T1000 (cell line): Measurements from ENCODE around the gene PTPN14.

Experiments
- DNase-seq: peaks from one replicate; lab custom pipeline; 2025; ENCODE audit warnings: mixed read lengths; lab: John Stamatoyannopoulos, UW

Gene PTPN14

DNA sequence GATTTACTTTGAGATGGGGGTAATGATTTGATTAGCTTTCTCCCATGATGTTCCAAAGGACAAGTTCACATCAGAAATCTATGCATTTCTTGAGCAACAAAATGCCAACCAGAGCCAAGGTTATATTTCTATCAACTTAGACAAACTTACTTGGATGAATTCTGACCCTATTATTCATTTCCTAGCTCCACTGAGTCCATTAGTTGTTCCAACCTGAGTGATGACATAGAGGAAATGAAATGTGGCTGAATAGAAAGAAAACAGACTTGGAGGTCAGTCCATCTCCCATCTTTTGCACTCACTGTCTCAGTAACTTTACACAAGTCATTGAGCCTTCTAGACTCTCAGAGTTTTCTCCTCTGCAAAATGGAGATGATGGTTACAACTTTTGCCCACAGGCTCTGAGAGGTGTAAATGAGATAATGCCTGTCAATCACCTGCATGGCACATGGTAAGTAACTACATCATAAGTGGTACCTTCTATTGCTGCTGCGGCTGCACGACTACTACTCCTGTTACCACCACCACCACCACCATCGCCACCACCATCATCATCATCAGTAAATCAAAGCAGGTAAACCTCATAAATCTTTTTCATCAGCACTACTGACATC is 98.2 kb downstream of the PTPN14 start:
- DNase-seq, result no peak

DNA sequence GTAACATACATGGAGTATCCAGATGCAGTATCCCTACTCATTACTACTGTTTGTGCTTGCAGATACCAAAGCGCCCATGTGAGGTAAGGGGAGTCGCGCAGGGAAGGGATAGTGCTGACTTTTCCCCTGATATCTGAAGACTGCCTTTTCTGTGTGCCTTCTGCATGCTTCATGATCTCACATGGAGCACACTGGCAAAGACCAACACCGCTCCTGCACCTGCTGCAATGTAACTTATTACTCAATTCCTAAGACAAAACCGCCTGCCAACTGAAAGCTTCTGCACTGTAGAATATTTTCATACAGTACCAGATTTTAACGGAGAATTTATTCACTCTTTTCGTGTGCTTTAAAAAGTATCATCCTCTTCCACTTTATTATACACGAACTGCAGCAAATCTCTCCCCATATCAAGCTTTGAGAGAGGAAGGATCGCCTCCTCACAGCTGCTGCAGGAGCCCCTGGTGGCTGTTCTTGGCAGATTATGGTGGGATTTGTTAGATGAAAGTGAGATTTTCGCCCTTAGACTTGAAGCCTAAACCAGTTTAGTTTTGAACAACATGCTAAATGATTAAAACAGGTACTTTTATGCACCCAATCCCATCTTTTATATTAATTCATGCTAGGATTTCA is 99.1 kb downstream of the PTPN14 start:
- no peak for DNase-seq

DNA sequence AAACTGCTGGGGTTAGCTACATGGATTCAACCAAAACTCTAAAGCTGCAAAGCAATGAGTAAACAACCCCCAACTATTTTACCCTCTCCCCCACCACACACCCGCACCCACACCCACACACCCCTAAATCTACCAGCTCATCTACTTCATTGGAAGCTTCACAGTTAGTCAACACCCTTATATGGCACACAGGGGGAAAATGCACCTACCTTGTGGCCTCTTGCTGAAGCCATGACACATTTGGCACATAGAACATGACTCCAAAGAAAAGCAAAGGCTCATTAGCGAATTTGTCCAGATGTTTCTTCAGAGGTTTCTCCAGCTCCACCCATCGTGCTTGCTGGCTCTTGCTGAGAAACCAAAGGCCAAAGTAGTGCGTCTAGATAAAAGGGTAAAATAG is 99.8 kb downstream of the PTPN14 start:
- DNase-seq, result no peak

DNA sequence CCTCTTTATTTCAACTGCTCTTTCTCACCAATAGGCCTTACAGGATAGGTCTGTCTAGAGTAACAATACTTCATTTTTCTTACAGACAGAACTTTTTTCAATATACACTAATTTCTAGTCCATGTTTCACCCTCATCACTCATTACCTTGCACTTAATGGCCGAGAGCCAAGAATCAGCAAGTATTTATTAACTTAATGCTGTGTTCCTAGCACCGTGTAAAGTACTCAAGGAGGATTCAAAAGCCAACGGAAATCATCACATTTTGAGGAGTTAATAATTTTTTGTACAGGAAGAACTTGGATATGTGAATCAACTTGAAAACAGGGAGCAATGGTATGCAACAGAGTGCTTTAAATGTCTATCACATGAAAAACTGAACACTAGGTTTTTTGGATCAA is 102.0 kb downstream of the PTPN14 start:
- DNase-seq, result no peak

DNA sequence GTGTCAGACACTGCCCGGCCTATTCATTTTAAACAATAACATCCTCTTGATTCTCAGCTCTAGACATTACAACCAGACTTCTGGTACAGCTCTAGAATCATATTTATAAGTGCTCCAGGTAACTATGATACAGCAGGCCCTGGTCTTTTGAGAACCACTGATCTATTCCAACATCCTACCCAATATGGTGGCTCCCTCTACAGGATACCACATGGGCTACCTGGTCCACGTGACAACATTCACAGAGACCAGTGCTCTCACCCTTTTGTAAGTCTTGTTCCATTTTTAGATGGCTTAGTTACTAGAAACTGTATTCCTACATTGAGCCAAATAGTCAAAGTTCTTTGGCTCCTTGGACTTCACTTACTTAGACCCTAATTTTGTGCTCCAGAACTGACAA is 102.9 kb downstream of the PTPN14 start:
- DNase-seq, result no peak

DNA sequence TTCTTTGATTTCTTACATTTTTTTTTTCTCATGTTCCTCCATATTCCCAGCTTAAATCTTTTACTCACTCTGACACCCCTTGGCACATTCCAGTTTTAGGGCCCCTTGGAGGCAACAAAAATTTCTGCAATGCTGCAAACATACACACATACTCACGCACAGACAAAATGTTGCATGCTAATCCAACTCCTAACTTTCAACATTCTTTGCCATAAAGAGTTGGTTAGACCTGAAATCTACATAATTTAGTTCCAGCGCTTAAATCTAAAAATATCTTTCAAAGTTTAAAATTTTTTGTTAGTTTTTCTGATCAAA is 103.9 kb downstream of the PTPN14 start:
- DNase-seq, result peak; percentile 11

DNA sequence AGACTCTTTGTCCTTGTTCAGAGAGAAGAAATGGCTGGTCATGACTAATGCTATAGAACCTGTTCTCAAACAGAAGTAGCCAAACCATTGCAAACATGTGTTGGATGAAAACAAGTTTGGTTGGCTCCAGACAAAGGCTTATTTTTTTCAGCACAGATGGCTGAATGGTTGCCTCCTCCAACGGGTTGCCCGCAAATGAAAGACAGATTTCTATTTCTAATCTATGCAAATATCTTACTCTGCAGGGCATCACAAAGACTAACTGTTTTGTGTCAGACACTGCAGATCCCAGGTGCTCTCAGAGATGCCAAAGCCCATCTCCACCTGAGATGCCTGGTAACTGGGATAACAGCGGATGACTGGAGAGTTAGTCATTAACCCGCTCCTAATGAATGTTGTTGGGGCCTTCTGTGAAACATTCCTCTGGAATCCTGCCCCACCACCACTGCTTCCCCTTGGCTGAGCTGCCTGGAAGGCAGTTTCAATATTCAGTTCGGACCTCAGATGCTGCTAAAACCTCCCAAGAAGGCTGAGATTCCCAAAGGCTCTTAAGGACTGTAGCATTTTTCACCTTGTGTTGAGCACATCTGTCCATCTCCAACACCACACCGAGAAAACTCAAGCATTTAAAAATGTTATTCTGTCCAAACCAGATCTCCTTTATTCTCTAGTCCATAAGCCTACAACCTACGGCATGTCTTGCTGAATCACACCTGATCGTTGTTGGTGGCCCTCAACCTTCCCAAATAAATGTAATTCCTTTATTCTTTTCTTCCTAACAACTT is 104.4 kb downstream of the PTPN14 start:
- peak; percentile 56 for DNase-seq

DNA sequence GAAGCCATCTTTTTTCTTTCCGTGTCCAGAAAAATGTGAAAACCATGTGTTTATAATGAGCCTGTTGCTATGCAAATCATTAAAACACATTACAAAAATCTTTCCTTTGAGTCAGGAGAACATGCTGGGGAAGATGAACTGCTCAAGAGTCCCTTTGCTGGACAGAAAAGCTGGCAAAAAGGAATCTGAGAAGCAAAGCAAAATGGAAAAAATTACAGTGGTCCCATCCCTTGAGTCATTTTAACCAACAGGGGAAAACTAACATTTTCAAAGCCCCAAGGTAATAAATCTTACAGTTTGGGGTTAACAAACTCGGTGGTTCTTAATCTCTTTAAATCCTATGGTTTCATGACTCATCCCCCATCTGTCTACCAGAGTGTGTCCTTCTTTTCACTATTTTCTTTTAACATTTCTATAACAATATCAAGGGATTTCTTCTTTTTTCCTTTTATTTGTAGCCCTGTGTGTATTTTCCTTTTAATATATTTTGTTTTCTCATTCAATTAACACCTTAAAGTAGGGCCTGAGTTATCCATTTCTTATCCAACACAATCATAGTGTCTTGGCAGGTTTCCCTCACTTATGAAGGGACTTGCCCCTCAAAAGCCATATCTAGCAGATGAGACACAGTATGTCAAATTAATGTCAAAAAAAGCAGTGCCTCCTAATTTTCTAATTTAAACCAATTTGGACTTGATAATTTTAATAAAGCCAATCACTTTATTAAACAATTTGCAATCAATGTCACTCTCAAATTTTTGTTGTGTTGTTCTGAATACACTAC is 105.4 kb downstream of the PTPN14 start:
- DNase-seq, result peak; percentile 42

DNA sequence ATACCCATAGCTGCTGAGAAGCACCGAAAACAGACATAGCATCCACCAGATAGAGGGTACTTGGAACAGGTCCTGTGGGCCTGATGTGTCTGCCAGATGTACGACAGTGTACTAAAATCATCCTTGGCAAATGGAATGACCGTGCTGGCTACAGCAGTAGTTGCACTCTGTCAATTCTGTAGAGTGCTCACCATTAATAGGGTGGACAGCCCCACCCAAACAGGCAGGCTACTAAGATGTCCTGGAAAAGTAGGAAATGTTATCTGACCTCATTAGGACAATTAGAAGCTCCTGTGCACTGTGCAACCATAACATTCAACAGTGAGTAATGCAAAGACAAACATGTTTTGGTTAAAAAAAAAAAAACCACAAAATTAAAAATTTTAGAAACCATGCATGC is 106.2 kb downstream of the PTPN14 start:
- DNase-seq, result no peak

DNA sequence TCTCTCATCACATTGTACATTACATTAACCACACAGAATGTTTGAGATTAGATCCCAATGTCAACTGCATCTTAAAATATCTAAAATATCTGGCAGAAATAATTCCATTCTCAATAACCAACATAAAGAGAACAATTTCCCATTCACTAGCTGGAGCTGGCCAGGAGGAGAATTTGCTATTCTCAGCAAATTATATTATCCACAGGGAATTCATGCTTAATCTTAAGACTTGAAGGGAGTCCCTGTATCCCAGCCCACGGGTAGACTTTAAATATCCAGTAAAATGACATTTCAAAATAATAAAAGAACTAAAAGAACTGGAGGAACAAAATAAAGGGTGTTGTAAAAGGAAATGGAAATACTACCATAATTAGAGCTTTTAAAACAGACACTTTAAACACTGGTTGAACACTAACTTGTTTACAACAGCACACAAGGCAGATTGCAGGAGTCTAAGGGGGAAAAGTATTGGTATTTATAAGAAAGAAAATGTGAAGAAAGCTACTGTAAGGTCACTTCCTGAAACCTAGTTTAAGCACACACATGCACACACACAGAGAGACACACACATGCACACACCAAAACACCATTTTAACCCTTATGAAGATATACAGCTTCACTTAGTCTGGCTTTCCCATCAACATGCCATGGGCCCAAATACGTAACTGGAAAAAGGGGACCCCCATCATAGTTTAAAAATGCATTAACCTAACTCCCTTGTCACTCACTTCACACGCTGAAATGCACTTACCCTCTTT is 107.0 kb downstream of the PTPN14 start:
- no peak for DNase-seq

DNA sequence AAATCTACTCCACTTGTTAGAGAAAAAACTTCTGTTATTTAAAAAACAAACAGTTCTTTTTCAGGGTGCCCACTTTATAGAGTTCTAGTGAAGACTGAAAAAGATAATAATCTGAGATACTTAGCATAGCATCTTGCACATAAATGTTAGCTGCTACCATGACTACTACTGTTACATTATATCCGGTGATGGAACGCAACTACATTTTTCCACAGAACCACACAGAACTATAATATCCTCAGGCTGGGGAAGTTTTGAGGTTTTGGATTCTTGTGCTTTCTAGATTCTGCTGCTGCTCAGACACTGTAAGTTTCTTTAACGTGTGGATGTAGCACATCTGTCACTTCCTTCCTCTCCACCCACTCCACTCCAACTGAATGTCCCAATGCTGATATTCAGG is 110.3 kb downstream of the PTPN14 start:
- no peak for DNase-seq

DNA sequence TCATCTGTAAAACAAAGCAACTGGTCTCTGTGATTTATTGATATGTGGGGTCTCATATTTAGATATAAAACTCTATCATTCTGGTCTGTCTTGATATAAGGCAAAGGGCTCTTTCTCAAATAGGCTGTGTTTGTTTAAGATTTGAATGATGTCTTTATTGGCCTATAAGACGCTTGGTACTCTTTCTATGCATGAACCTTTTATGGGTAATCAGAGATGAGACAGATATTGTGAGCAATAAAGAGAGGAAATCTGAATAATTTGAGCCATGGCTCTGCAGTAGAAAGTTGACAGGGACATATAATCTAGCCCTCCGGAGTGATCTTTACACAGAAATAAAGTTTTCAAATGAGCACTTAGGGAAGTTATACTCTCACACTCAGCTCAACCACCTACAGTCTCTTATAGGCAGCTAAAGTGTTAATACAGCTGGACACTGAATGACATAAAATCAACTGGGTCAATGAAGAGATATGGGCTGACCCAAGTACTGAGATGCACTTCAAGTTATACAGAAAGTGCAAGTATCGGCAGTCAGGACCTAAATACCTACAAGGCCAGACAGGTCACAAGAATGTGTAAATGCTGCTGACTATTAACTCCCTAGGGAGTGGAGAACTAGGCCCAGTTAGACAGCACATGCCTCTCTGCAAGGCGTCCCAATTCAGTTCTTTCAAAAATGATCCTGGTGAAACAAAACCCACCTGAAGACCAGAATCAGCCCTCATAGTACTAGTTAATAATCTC is 111.0 kb downstream of the PTPN14 start:
- DNase-seq, result no peak

DNA sequence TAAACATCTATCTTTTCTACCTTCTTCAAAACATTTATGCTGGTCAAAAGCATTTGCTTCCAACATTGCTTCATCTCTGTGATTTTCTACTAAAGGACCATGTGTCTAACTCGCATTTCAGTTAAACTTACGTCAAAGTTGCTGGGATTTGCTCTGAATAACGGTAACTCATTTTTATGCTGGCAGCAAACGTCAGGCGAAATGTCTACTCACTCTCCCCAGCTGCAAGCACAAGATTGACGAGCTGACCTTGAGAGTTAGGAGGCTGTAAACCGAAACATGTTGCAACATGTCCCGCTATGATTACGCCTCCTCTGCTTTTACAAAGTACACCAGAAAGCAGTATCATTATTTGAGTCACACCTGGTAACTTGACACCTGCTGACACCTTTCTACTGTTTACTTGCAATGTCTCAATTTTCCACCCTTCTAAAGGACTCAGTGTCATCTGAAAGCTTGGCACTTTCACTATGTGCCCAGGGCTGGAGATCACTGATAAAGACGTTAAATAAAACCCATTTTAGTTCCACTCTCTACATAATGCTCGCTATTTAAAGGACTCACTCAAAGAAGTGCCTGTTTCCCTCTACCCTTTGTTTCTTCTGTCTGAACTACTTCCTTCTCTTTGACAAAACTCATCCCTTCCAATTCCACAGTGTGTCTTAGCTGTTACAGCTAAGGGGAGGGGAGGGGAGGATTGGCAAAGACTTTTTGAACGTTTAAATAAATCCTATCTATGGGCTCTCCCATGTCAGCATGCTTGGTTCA is 111.9 kb downstream of the PTPN14 start:
- DNase-seq, result no peak

DNA sequence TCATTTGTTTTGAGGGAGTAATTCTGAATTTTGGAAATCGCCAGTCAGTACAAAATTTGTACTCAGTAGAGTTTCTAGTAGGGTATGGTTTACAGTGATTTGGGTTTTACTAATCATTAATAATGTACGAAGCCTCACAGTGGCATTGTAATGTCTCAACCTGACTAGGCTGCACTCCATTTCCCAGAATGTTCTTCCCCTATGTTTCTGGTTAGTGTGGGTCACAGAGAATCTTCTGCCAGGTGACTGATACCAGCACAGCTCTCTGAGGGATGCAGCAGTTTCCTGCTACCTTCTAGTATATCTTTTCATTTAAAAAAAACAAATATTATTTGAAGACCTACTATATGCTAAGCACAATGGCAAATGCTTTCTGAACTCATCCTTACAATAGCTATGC is 112.9 kb downstream of the PTPN14 start:
- no peak for DNase-seq

DNA sequence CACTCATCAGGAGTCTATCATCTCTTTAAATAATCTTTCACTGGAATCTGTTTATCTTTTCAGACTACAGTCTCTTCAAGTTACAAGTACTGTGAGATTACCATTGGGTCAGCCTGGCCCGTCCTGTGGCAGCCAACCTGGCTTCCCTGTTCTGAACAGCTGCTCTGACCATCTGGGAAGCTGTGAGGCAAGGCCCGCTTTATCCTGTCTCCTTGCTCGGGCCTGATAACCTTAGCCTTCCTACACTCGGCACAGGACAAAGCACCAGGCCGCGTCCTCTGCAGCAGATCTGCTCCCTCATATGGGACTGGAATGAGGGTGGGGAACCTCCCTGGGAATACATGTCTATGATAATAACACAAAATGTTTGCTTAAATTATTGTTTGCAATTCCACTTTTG is 113.3 kb downstream of the PTPN14 start:
- DNase-seq, result no peak

DNA sequence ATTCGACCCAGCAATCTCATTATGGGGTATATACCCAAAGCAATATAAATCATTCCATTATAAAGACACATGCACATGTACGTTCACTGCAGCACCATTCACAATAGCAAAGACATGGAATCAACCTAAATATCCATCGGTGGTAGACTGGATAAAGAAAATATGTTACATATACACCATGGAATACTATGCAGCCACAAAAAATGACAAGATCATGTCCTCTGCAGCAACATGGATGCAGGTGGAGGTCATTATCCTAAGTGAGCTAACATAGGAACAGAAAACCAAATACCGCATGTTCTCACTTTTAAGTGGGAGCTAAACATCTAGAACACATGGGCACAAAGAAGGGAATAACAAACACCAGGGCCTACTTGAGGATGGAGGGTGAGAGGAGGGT is 115.5 kb downstream of the PTPN14 start:
- no peak for DNase-seq

DNA sequence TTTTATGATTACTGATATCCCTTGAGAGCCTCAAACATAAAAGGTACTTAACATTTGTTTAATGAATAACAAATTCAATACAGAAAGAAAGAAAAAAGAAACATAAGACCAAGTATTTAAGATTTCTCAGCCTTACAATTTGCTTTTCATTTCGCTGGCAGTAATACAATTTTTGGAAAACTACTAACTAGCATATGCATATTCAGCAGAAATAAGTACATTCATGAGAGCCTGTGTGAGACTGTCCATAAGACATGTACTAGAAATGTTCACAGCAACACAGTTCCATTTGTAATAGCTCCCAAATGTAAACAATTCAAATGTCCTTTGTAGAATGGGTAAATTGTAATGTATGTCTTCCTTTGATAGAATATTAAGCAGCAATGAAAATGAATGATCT is 119.2 kb downstream of the PTPN14 start:
- DNase-seq, result no peak

DNA sequence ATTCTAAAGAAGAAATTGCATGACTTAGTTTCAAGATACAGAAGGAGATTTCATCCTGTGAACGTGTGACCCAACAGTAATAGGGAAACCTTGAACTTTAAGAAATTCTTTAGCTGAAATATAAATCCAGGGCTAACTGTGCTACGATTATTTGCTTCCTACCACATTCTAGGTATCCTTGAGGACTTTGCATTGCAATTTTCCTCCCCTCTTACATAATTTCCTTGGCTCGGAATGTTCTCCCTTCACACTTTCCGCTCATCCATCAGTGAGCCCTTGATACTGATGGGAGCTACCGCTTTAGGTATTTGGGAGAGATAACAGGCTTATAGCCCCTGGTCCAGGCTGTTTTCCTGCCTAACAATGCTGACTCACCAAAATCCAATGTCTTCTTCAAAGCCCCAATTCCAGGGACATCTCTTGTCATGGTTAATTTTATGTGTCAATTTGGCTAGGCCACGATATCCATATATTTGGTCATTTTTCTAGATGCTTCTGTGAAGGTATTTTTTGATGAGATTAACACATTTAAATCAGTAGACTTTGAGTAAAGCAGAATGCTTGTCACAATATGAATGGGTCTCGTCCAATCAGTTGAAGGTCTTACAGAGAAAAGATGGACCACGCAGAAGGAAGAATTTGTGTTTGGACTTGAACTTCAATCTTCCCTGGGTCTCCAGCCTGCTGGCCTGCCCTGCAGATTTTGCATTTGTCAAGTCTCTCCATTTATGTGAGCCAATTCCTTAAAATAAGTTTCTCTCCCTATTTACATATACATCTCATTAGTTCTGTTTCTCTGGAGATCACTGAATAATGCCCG is 121.2 kb downstream of the PTPN14 start:
- no peak for DNase-seq

DNA sequence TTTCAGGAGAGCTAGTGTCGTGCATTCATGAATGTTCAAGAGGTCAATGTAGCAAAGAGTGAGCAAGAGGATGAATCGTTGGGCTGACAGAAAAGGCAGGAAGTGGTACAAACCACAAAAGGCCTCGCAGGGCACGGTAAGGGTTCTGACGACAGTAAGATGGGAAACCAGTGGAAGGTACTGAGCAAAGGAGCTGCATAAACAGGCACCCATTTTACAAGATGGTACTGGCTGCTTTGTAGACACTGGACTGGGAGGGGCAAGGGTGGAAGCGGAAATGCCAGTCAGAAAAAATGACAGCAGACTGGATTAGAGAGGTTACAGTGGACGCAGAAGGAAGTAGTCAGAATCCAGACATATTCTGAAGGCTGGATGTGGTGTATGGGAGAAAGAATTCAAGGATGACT is 123.5 kb downstream of the PTPN14 start:
- DNase-seq, result peak; percentile 65

DNA sequence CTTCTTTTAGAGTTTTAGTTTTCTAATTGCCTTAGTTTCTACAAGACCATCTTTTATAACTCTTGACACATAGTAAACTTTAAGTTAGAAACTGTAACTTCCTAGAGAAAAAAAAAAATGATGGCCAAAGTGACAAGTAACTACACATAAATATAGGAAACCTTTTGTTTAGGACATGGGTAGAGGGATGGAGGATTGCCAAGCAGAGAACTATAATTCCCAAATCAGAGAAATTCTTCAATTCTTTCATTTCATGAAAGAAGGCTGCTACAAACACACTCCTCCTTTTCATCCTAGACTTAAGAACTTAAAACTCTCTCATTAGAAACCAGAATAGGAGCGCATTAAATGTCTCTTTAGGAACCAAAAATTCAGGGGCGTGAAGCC is 125.0 kb downstream of the PTPN14 start:
- DNase-seq, result no peak
